ES-I3 (cell line): ENCODE measurements around the gene KLF12.

ENCODE experiments used
- H3K36me3 ChIP-seq: 2 replicates; pipeline ENCODE4 v1.6.1; 2013; ENCODE audit warnings: mild to moderate bottlenecking, low read length, control low read depth, moderate library complexity; ENCODE audit not compliant: insufficient read depth
- H3K4me1 ChIP-seq: 2 replicates; pipeline ENCODE4 v1.6.1; 2013; ENCODE audit warnings: mild to moderate bottlenecking, control low read depth, low read length; ENCODE audit not compliant: insufficient read depth
- H3K9ac ChIP-seq: 2 replicates; pipeline ENCODE4 v1.6.1; 2013; ENCODE audit warnings: low read depth, mild to moderate bottlenecking, low read length, moderate library complexity
- H3K9me3 ChIP-seq: 2 replicates; pipeline ENCODE4 v1.6.1; 2013; ENCODE audit warnings: mild to moderate bottlenecking, low read length, moderate library complexity; ENCODE audit not compliant: control insufficient read depth, insufficient read depth

Gene KLF12

DNA sequence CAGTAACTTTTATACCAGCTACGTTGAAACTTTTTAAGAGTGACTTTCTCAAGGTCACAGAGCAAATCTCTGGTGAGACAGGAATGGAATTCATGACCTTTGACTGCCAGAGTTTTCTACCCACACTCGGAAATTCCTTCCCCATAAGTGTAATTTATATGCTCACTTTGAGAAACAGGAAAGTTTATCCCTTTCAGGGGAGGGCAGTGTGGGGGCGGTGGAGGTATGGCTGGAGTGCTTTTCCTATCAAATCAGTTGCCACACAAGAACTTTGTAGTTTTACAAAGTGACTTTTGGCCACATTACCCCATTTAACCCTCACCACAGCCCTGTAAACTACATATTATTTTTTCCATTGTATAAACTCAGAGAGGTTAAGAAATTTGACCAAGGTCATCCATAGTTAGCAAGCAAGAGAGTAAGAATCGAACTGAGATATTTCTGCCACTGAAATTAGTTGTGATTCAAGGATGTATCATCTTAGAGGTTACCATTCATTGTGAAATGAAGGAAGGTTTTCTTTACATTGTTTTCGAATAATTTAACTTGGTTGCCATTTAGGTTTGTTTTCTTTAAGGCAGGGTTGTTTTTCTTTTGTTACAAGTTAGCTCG lies 5.9 kb downstream of the KLF12 start:
- no peak overlapping the region for H3K9ac ChIP-seq
- H3K36me3 ChIP-seq: no peaks in the 10 kb centered on the region
- peaks cover 8% of the 10 kb centered on the region; the same call in 1 of the 2 replicates for H3K4me1 ChIP-seq
- no peaks in the 10 kb centered on the region for H3K9me3 ChIP-seq

DNA sequence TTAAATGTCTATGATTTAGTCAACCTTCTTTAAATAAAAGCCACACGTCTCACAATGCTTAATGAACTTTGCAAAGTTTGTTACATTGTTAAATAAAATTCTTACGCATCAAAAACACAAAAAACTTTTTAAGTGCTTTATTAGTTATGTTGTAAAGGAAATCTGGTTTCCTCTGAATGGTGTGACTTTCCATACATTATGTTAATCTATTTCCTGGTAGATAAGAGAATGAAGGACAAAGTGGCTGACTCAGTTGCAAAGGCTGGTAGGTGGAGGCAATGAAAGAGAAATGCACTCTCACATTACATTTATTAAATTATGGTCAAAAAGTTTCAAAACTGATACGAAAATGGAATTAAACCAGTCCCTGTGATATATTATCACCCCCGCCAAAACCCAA lies 15.9 kb downstream of the KLF12 start:
- H3K4me1 ChIP-seq: no peaks in the 10 kb centered on the region
- no peak overlapping the region for H3K9ac ChIP-seq
- H3K36me3 ChIP-seq: no peaks in the 10 kb centered on the region
- peaks cover 14% of the 10 kb centered on the region; the same call in 1 of the 2 replicates for H3K9me3 ChIP-seq

DNA sequence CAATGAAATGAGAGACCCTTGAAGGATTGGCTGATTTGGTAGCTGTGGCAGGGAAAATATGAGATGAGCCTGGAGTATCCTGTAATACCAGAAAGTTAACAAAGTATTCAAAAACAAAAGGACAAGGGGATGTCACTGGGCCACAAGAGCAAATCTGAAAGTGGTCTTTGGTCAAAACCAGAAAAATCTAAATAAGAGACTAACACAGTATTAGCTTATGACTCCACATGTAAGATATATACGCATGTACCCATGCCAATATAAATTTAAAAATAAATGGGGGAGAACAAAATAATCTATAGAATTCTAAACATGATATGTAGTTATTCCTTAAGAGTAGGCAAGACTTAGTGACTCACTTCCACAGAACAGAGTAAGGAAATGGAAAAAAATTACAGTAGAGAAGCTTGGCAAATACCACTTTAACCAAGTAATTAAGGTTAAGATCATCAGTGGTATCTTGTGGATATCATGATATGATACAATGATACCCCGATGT lies 16.9 kb downstream of the KLF12 start:
- H3K36me3 ChIP-seq: no peaks in the 10 kb centered on the region

DNA sequence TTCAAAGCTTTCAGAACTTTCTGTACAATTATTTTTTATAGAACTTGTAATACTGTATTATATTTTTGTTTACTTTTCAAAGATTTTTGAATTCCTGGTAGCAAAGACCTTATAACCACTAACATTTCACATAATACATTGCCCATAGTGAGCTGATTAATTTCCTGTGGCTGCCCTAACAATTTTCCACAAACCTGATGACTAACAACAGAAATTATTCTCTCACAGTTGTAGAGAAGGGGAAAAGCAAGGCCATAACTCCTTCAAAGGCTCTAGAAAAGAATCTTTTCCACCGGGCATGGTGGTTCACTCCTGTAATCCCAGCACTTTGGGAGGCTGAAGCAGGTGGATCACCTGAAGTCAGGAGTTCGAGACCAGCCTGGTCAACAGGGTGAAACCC lies 19.1 kb downstream of the KLF12 start:
- Histone ChIP-seq H3K4me1 (no peaks in the 10 kb centered on the region), H3K9me3 (peaks cover 14% of the 10 kb centered on the region; the same call in 1 of the 2 replicates), H3K36me3 (no peaks in the 10 kb centered on the region), H3K9ac (no peak overlapping the region)

More for the DNA sequence above, 16.9 kb downstream of the KLF12 start:
- H3K9me3 ChIP-seq: peaks cover 14% of the 10 kb centered on the region; the same call in 1 of the 2 replicates
- H3K9ac ChIP-seq: no peak overlapping the region
- no peaks in the 10 kb centered on the region for H3K4me1 ChIP-seq

DNA sequence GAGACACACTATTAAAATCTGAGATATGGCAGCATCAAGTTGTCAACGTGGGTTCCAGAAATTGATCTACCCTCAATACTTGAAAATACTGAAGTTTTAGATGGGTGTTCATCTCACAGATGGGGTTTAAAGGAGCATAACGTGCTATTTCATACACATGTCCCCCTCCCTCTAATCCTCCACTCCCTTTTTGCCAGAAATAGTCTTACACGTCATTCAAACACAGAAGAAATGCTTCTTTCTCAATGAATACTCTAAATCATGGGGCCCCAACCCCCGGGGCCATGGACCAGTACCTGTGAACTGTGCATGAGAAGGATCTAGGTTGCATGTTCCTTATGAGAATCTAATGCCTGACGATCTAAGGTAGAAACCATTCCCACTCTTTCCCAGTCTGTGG lies 19.6 kb downstream of the KLF12 start:
- Histone ChIP-seq H3K4me1 (no peaks in the 10 kb centered on the region), H3K9ac (no peak overlapping the region), H3K9me3 (peaks cover 14% of the 10 kb centered on the region; the same call in 1 of the 2 replicates), H3K36me3 (no peaks in the 10 kb centered on the region)

DNA sequence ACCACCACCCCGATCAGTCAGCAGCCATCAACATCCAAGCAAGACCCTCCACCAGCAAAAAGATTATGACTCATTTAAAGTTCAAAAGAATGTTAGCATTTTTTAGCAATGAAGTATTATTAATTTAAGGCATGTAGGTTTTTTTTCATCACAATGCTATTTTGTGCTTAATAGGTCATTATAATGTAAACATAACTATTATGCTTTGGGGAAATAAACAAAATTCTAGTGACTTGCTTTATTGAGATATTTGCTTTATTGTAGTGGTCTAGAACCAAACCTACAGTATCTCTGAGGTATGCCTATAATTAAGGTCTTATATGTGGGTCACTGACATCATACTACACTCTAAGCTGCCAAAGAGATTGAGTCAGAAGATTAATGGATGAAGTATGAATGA lies 20.0 kb downstream of the KLF12 start:
- no peaks in the 10 kb centered on the region for H3K4me1 ChIP-seq
- H3K9me3 ChIP-seq: peaks cover 10% of the 10 kb centered on the region; the same call in 1 of the 2 replicates
- no peaks in the 10 kb centered on the region for H3K36me3 ChIP-seq
- H3K9ac ChIP-seq: no peak overlapping the region

DNA sequence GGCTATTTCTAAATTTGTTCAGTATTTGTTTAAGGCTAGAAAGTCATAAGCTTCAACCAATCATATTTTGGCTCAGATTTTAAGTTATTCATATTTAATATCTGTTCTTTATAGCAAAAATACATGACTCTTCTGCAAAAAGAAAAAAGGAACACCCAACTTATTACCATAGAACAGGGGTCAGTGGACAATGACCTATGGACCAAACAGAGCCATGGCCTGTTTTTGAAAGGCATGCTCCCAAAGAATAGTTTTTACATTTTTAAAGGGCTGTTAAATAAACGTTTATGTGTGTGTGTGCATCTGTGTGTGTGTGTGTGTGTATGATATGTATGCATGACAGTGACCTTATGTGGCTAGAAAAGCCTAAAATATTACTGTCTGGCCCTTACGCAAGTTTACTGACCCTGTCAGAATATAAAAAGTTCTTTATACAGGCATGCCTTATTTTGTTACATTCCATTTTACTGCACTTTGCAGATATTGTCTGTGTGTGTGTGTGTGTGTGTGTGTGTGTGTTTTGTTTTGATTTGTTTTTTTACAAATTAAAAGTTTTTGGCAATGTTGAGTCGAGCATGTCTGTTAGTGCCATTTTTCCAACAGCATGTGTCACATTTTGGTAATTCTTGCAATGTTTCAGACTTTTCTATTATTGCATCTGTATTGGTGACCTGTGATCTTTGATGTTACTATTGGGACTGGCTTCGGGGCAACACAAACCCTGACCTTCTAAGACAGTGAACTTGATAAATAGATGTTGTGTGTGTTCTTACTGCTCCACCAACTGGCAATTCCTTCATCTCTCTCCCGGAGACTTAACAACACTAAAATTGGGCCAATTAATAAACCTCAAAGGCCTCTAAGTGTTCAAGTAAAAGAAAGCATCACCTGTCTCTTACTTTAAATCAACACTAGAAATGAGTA lies 22.0 kb downstream of the KLF12 start:
- no peaks in the 10 kb centered on the region for H3K36me3 ChIP-seq
- H3K9ac ChIP-seq: no peak overlapping the region
- H3K9me3 ChIP-seq: peaks cover 5% of the 10 kb centered on the region; the same call in 1 of the 2 replicates
- no peaks in the 10 kb centered on the region for H3K4me1 ChIP-seq

DNA sequence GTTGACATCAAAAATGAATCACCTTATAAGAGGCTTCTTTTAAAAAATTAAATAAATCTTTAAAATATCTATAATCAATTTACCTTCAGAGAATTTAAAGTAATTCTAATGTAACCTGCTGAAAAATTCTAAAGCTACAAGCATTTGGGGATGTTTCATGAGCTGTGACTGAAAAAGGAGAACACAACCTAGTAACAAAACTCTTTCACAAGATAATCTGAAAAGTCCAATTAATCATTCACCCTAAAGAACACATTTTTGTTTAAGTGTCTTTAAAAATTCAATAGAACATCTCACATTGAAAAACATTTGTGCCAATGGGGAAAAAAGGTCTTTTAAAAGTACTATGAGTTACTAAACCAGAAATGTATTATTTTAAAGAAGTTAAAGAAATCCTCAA lies 22.8 kb downstream of the KLF12 start:
- H3K9ac ChIP-seq: no peak overlapping the region
- no peaks in the 10 kb centered on the region for H3K36me3 ChIP-seq
- no peaks in the 10 kb centered on the region for H3K4me1 ChIP-seq
- peaks cover 4% of the 10 kb centered on the region; the same call in 1 of the 2 replicates for H3K9me3 ChIP-seq

DNA sequence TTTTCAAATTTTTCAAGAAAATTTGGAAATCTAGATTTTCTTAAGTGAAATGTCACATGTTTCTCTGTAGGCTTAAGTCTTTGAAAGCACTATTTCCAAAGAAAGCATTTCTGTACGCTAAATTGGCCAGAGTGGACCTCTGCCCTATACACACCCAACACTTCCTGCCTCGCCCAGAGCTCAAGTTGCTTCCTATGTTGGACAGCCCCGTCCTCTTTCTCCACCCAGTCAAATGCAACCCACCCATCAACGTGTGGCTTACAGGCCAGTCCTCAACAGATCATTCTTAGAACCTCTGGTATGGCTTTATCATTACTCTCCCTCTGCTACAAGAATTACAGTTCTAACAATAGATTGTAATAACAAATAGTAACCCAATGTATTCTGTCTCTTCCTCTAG lies 24.2 kb downstream of the KLF12 start:
- H3K9me3 ChIP-seq: no peaks in the 10 kb centered on the region
- H3K36me3 ChIP-seq: no peaks in the 10 kb centered on the region
- H3K4me1 ChIP-seq: no peaks in the 10 kb centered on the region
- H3K9ac ChIP-seq: no peak overlapping the region

DNA sequence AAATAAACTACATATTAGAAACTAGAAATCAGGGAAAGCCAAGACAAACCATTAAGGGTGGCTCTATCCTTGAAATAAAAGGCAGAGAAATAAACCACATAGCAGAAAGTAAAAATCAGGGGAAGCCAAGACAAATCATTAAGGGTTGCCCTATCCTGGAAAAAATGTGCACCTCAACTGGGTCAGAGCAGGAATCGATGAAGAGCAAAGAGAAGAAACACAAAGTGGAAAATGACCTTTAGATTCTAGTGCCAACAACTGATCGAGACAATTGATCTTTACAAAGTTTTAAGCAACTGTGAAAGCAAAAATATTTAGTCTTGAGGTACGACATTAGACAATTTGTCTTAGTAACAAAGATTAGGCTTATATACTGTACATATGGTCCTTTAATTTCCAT lies 26.6 kb downstream of the KLF12 start:
- Histone ChIP-seq H3K9me3 (no peaks in the 10 kb centered on the region), H3K9ac (no peak overlapping the region), H3K4me1 (no peaks in the 10 kb centered on the region), H3K36me3 (no peaks in the 10 kb centered on the region)

DNA sequence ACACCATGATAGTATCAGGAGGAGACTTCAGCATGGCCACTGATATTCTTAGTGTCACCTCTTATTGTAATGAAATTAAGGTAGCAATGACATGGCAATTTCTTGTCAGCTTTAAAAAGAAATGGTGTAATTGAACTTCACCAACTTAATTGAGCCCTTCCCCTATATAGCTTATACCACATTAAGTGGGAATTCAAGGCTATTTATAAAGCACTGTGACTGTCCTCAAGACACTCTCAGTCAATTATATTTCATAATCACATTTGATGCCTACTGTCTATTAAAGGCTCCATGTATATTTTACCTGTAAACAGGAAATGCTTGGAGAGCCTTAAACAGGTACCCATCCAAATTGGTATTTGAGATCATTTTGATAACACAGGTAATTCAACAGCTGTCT lies 28.3 kb downstream of the KLF12 start:
- Histone ChIP-seq H3K9me3 (no peaks in the 10 kb centered on the region), H3K9ac (no peak overlapping the region), H3K36me3 (no peaks in the 10 kb centered on the region), H3K4me1 (no peaks in the 10 kb centered on the region)

DNA sequence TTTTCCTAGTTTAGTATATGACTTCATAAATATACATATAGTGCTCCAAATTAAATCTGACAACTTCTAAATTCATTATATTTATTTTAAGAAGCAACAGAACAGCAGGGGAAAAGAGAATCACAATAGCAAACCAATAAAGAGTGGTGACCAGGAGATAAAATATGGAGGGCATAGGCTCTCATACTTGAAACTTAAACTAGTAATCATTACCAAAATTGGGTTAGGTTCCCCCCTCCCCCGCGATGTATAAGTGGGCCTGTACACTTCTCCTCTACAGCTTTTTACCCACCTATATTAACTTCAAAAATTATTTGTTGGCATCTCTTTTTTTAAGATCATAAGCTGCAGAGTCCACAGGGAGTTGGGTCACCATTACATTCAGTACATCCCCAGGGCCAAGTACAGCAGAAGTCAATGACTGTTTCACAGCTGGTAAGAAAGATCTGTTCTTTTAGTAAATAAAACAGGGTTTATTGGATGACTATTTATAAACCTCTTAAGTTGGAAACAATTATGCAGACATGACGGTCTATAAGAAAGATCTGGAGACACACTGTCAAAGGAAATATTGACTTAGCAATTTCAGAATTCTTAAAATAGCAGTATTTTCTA lies 29.4 kb downstream of the KLF12 start:
- Histone ChIP-seq H3K9ac (no peak overlapping the region), H3K4me1 (no peaks in the 10 kb centered on the region), H3K9me3 (no peaks in the 10 kb centered on the region), H3K36me3 (no peaks in the 10 kb centered on the region)

DNA sequence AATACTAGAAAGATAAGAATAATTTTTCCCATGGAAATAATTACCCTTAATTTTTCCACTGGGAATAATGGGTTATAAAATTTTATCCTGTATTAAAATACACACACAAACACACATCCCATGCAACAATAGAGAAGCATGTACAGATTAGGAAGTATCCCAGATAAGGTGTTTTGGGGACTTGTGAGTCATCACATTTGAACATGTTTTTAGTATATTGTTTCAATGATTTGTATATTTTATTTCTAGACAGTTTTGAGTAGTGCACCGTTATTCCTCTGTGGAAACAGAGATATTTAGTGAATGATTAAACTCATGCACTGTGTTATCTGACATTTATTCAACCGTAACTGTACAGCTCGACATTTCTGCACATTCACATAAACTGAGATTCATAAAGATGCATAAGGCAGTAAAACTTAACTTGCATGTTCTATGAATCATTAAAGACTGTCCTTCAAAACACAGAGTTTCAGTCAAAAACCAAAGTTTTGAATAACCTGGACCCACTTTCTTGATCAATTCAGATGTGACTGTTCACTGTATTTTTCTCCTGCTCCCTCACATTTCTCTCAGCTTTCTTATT lies 30.1 kb downstream of the KLF12 start:
- Histone ChIP-seq H3K4me1 (no peaks in the 10 kb centered on the region), H3K9me3 (no peaks in the 10 kb centered on the region), H3K36me3 (no peaks in the 10 kb centered on the region), H3K9ac (no peak overlapping the region)

DNA sequence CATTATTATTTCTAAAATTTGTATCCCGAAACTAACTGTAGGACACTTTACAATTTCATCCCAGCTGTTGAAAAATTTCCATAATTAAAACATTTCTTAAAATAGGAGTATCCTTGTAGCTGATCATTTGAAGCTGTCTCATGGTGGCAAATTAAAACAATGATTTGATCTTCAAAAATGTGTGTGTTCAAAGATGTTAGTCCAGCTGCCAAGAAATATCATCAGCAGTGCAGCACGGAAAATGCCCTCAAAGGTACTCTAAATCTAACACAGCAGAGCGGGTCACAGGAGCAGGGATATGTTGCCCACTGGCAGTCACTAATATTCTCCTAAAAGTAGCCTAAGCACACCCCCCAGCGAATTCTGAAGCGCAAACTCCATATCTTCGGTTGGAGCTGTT lies 31.0 kb downstream of the KLF12 start:
- Histone ChIP-seq H3K4me1 (no peaks in the 10 kb centered on the region), H3K36me3 (no peaks in the 10 kb centered on the region), H3K9me3 (no peaks in the 10 kb centered on the region), H3K9ac (no peak overlapping the region)
